COR-L47 (cell line): Measurements from ENCODE around the gene MFAP4.

Source experiments
- DNase-seq: peaks from one replicate; lab custom pipeline; 2025; lab: John Stamatoyannopoulos, UW

The MFAP4 gene

GRCh38 chr17:19385521-19385983 is 1.4 kb downstream of the MFAP4 start:
- no peak for DNase-seq

GRCh38 chr17:19384723-19385391 is 2.1 kb downstream of the MFAP4 start:
- no peak for DNase-seq

- no peak for DNase-seq
Observed at GRCh38 chr17:19383681-19384470, 3.1 kb downstream of the MFAP4 start.

- DNase-seq, result no peak
Observed at GRCh38 chr17:19382531-19383444, 4.2 kb downstream of the MFAP4 start.

- DNase-seq, result no peak
Observed at GRCh38 chr17:19381741-19382444, 5.1 kb downstream of the MFAP4 start.

- DNase-seq, result no peak
Observed at GRCh38 chr17:19381361-19381740, 5.6 kb downstream of the MFAP4 start.

- no peak for DNase-seq
Observed at GRCh38 chr17:19380481-19381301, 6.3 kb downstream of the MFAP4 start.

GRCh38 chr17:19379361-19380065 is 7.5 kb downstream of the MFAP4 start:
- DNase-seq, result no peak

GRCh38 chr17:19378416-19379360 is 8.3 kb downstream of the MFAP4 start, which contains the start of gene MAPK7:
TSS of gene MAPK7 (plus strand) at chr17:19378498. CDS start at chr17:19378901, 403 bp downstream.
- DNase-seq, result peak; percentile 23

GRCh38 chr17:19377602-19378415 is 9.2 kb downstream of the MFAP4 start:
- DNase-seq, result peak; percentile 93

- DNase-seq, result no peak
Observed at GRCh38 chr17:19376811-19377210, 10.2 kb downstream of the MFAP4 start.

- no peak for DNase-seq
Observed at GRCh38 chr17:19375732-19376131, 11.3 kb downstream of the MFAP4 start.

GRCh38 chr17:19374136-19374535 is 12.9 kb downstream of the MFAP4 start:
- DNase-seq, result no peak

GRCh38 chr17:19372866-19373504 is 14.0 kb downstream of the MFAP4 start:
- DNase-seq, result no peak

- no peak for DNase-seq
Observed at GRCh38 chr17:19372439-19372838, 14.6 kb downstream of the MFAP4 start.

- no peak for DNase-seq
Observed at GRCh38 chr17:19372011-19372370, 15.0 kb downstream of the MFAP4 start.

- DNase-seq, result no peak
Observed at GRCh38 chr17:19371259-19372010, 15.6 kb downstream of the MFAP4 start.
